Right atrium auricular region (tissue), 2 donors: ENCODE measurements around the gene TIMM10. TPM values are rescaled to one million over a fixed set of nuclear protein-coding genes. Genes with fewer than 3 reads are reported as not detected.

Source experiments
- DNase-seq: peaks from one replicate; pipeline ENCODE4 v3.0.0-alpha.2; 2019; ENCODE audit warnings: low spot score
- H3K27ac ChIP-seq, 2 donors: fragments of 200-600 bp; sonication (generic); 1 replicate in 1 of 2; 2 replicates in 1 of 2; pipeline ENCODE4 v1.5.1; 2016 to 2019
- H3K27me3 ChIP-seq, 2 donors: fragments of 200-600 bp; sonication (generic); one replicate each; pipeline versions ENCODE4 v1.5.1 to v1.6.0; 2017 to 2019
- H3K36me3 ChIP-seq: fragments of 200-600 bp; sonication (generic); one replicate; pipeline ENCODE4 v1.5.1; 2016
- H3K4me1 ChIP-seq, 2 donors: fragments of 200-600 bp; sonication (generic); one replicate each; pipeline versions ENCODE4 v1.5.1 to v1.6.0; 2017 to 2019
- H3K4me3 ChIP-seq, 2 donors: fragments of 200-600 bp; sonication (generic); 1 replicate in 1 of 2; 2 replicates in 1 of 2; pipeline ENCODE4 v1.5.1; 2017 to 2019; ENCODE audit warnings: mild to moderate bottlenecking in 1 of 2, moderate library complexity in 1 of 2
- H3K9me3 ChIP-seq, 2 donors: fragments of 200-600 bp; sonication (generic); one replicate each; pipeline ENCODE4 v1.5.1; 2019
- CTCF ChIP-seq, 2 donors: fragments of 200-600 bp; sonication (generic); IDR thresholded peaks; one replicate each; pipeline ENCODE4 v1.5.1; 2019; ENCODE audit warnings: antibody characterized with exemption in 2 of 2
- total RNA-seq, 2 donors: library from RNA; depleted of rRNA; stranded (reverse); fragments of >200 nt; gene quantifications; one replicate each; pipeline ENCODE4 v1.1.0, GENCODE V29; 2016

Gene TIMM10
- total RNA-seq, 2 donors from 2014 or later = 27.3 to 63.4 TPM

- DNase-seq = peak; percentile 72
- no peak for TF ChIP-seq CTCF (IDR thresholded peaks at IDR 0.05)
- Histone ChIP-seq H3K36me3 (no peaks in the 10 kb centered on the region), H3K27me3 (no peaks in the 10 kb centered on the region), H3K9me3 (no peaks in the 10 kb centered on the region), H3K4me3 (peak overlapping the region; percentile 85 to 89), H3K27ac (peak overlapping the region; percentile 64 to 79), H3K4me1 (peaks cover 0 to 15% of the 10 kb centered on the region in 2 donors)
Observed at GRCh38 chr11:57514538-57515331, 15.8 kb downstream of the TIMM10 start.

- Histone ChIP-seq H3K27ac (peak overlapping the region; percentile 64 to 79), H3K9me3 (no peaks in the 10 kb centered on the region), H3K4me3 (peak overlapping the region; percentile 85 to 89), H3K4me1 (peaks cover 0 to 15% of the 10 kb centered on the region in 2 donors), H3K27me3 (no peaks in the 10 kb centered on the region), H3K36me3 (no peaks in the 10 kb centered on the region)
- no peak for TF ChIP-seq CTCF (IDR thresholded peaks at IDR 0.05)
- DNase-seq = peak; percentile 72
Observed at GRCh38 chr11:57513911-57514537, 16.5 kb downstream of the TIMM10 start.

- Histone ChIP-seq H3K36me3 (no peaks in the 10 kb centered on the region), H3K4me1 (peaks cover 0 to 15% of the 10 kb centered on the region in 2 donors), H3K9me3 (no peaks in the 10 kb centered on the region), H3K27me3 (no peaks in the 10 kb centered on the region), H3K27ac (peak overlapping the region in 1 of 2 donors; percentile 79), H3K4me3 (no peak overlapping the region)
- no peak for TF ChIP-seq CTCF (IDR thresholded peaks at IDR 0.05)
- DNase-seq = no peak
Observed at GRCh38 chr11:57513452-57513795, 17.1 kb downstream of the TIMM10 start.

GRCh38 chr11:57512646-57513451 lies 17.7 kb downstream of the TIMM10 start:
- DNase-seq = no peak
- peak overlapping the region in 1 of 2 donors; percentile 79 for H3K27ac ChIP-seq
- no peak for TF ChIP-seq CTCF (IDR thresholded peaks at IDR 0.05)
- no peaks in the 10 kb centered on the region for H3K9me3 ChIP-seq
- H3K36me3 ChIP-seq = no peaks in the 10 kb centered on the region
- H3K27me3 ChIP-seq = no peaks in the 10 kb centered on the region
- peaks cover 0 to 15% of the 10 kb centered on the region in 2 donors for H3K4me1 ChIP-seq
- no peak overlapping the region for H3K4me3 ChIP-seq

DNA sequence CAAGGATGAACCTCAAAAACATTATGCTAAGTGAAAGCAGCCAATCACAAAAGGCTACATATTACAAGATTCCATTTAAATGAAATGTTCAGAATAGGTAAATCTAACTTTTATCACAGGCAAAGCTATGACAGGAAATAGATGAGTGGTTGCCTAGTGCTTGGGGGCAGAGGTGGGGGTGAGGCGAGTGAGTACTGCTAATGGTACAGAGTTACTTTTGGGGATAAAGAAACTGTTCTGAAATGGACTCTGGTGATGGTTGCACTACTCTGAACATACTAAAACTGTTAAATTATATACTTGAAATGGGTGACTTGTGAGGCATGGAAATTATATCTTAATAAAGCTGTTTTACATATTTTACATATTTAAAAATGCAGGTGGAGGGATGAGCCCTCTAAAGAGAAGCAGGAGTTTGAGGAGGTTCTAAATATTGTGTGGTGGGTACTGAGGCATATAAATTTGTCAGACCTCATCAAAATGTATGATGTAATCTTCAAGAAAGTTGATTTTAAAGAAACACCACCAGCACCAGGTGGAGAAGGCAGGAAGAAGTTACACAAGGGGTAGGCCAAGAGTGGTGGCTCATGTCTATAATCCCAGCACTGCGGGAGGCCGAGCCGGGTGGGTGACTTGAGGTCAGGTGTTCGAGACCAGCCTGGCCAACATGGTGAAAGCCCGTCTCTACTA lies 18.7 kb downstream of the TIMM10 start:
- Histone ChIP-seq H3K4me3 (no peak overlapping the region), H3K27me3 (no peaks in the 10 kb centered on the region), H3K4me1 (peaks cover 0 to 15% of the 10 kb centered on the region in 2 donors), H3K27ac (no peak overlapping the region), H3K36me3 (no peaks in the 10 kb centered on the region), H3K9me3 (no peaks in the 10 kb centered on the region)
- no peak for TF ChIP-seq CTCF (IDR thresholded peaks at IDR 0.05)
- no peak for DNase-seq
